HFFc6 (cell line): ENCODE measurements around the gene BRPF3. TPM values are rescaled to one million over a fixed set of nuclear protein-coding genes. Genes with fewer than 3 reads are reported as not detected.
A peak's percentile ranks its signal among the peaks of the same experiment; 100 is the strongest.

Experiments
- DNase-seq: peaks from one replicate; pipeline ENCODE4 v3.0.0-alpha.2; 2018
- H3K27ac Mint-ChIP-seq: 2 replicates; pipeline ENCODE4 v1.8.0; 2020; ENCODE audit warnings: mild to moderate bottlenecking, mixed read lengths
- H3K27me3 Mint-ChIP-seq: 2 replicates; pipeline ENCODE4 v1.8.0; 2021; ENCODE audit warnings: mild to moderate bottlenecking, moderate library complexity, mixed read lengths; ENCODE audit not compliant: insufficient read depth
- H3K36me3 Mint-ChIP-seq: 2 replicates; pipeline ENCODE4 v1.8.0; 2021; ENCODE audit warnings: low read depth, mixed read lengths
- H3K4me1 Mint-ChIP-seq: 2 replicates; pipeline ENCODE4 v1.8.0; 2020; ENCODE audit warnings: low read depth, mixed read lengths
- H3K4me3 Mint-ChIP-seq: 2 replicates; pipeline ENCODE4 v1.8.0; 2020; ENCODE audit warnings: mild to moderate bottlenecking, moderate library complexity, mixed read lengths
- H3K9me3 Mint-ChIP-seq: 2 replicates; pipeline ENCODE4 v1.8.0; 2020; ENCODE audit warnings: mild to moderate bottlenecking, mixed read lengths
- CTCF ChIP-seq: fragments of 200-600 bp; sonication (generic); IDR thresholded peaks from 2 replicates; pipeline ENCODE4 v1.5.0; 2021; ENCODE audit warnings: antibody characterized with exemption, mild to moderate bottlenecking
- total RNA-seq, 6 experiments: library from RNA; stranded (reverse); fragmentation: NEBNext Ultra II Directional; extraction: Animal tissue kit (Norgen Biotek cat#: 25700); gene quantifications; 2 replicates in 1 of 6; 3 replicates in 5 of 6; pipeline ENCODE4 v1.2.3, GENCODE V29; 2021

Gene BRPF3
- total RNA-seq, 6 experiments from 2014 or later = 26.5 to 32.4 (median 28.9) TPM

GRCh38 chr6:36195471-36196112 lies 952 bp upstream of the BRPF3 start:
- DNase-seq = no peak
- Mint-ChIP-seq H3K27me3 (no peaks in the 10 kb centered on the region), H3K9me3 (no peaks in the 10 kb centered on the region), H3K4me1 (peaks cover 22% of the 10 kb centered on the region), H3K4me3 (peak overlapping the region; percentile 86), H3K27ac (peak overlapping the region; percentile 77), H3K36me3 (peaks cover 12% of the 10 kb centered on the region)
- TF ChIP-seq CTCF = no peak

GRCh38 chr6:36196880-36197548 lies 470 bp downstream of the BRPF3 start:
- Mint-ChIP-seq H3K4me1 (peaks cover 27% of the 10 kb centered on the region), H3K4me3 (peak overlapping the region; percentile 94), H3K27ac (peak overlapping the region; percentile 90), H3K9me3 (no peaks in the 10 kb centered on the region), H3K27me3 (no peaks in the 10 kb centered on the region), H3K36me3 (peaks cover 24% of the 10 kb centered on the region)
- peak; percentile 96 for DNase-seq
- TF ChIP-seq CTCF = no peak

GRCh38 chr6:36197739-36198221 lies 1.2 kb downstream of the BRPF3 start:
- peak overlapping the region; percentile 94 for H3K4me3 Mint-ChIP-seq
- no peak for DNase-seq
- no peaks in the 10 kb centered on the region for H3K9me3 Mint-ChIP-seq
- H3K27me3 Mint-ChIP-seq = no peaks in the 10 kb centered on the region
- H3K4me1 Mint-ChIP-seq = peaks cover 32% of the 10 kb centered on the region
- H3K36me3 Mint-ChIP-seq = peaks cover 31% of the 10 kb centered on the region
- 0 out of 2 replicates have a peak overlapping the region, but pooled peaks have one; percentile 90 for H3K27ac Mint-ChIP-seq
- no peak for TF ChIP-seq CTCF

- no peak overlapping the region for H3K27ac Mint-ChIP-seq
- no peak for DNase-seq
- peaks cover 37% of the 10 kb centered on the region for H3K36me3 Mint-ChIP-seq
- H3K4me1 Mint-ChIP-seq = peaks cover 33% of the 10 kb centered on the region
- H3K9me3 Mint-ChIP-seq = no peaks in the 10 kb centered on the region
- no peak for TF ChIP-seq CTCF
- no peaks in the 10 kb centered on the region for H3K27me3 Mint-ChIP-seq
- H3K4me3 Mint-ChIP-seq = no peak overlapping the region
Measured at GRCh38 chr6:36198986-36199385, 2.4 kb downstream of the BRPF3 start.

GRCh38 chr6:36200154-36200891 lies 3.8 kb downstream of the BRPF3 start:
- Mint-ChIP-seq H3K9me3 (no peaks in the 10 kb centered on the region), H3K4me1 (peaks cover 30% of the 10 kb centered on the region), H3K36me3 (peaks cover 37% of the 10 kb centered on the region), H3K27ac (no peak overlapping the region), H3K27me3 (no peaks in the 10 kb centered on the region), H3K4me3 (no peak overlapping the region)
- TF ChIP-seq CTCF = no peak
- no peak for DNase-seq
